GM12892 (cell line): ENCODE results near the gene CHPT1.

Experiments used
- DNase-seq: peaks from one replicate; pipeline ENCODE4 v3.0.0; 2011; ENCODE audit not compliant: insufficient read length
- FAIRE-seq: peaks from 2 replicates; lab custom pipeline; 2011; peaks lifted over from hg19 to GRCh38; lab: Jason Lieb, UNC
- POLR2A ChIP-seq: IDR thresholded peaks from 2 replicates; pipeline ENCODE4 v1.6.1; 2011; ENCODE audit warnings: low read depth, low read length, control low read depth
- POLR2AphosphoS5 ChIP-seq: IDR thresholded peaks from 2 replicates; pipeline ENCODE4 v1.6.1; 2011; ENCODE audit warnings: low read depth, low read length, control low read depth
- TAF1 ChIP-seq: IDR thresholded peaks from 2 replicates; pipeline ENCODE4 v1.6.1; 2011; ENCODE audit warnings: low read depth, mild to moderate bottlenecking, control low read depth, low read length, borderline replicate concordance

The CHPT1 gene

GRCh38 chr12:101691503-101692096 is 5.8 kb upstream of the CHPT1 start:
- DNase-seq: no peak
- FAIRE-seq: no peak
- TF ChIP-seq POLR2AphosphoS5 (no peak), POLR2A (no peak), TAF1 (no peak)

GRCh38 chr12:101694297-101694848 is 3.1 kb upstream of the CHPT1 start:
- no peak for DNase-seq
- no peak for FAIRE-seq
- no peak for TF ChIP-seq POLR2A
- TF ChIP-seq TAF1: no peak
- TF ChIP-seq POLR2AphosphoS5: no peak

- TF ChIP-seq POLR2A (no peak), TAF1 (no peak), POLR2AphosphoS5 (no peak)
- no peak for DNase-seq
- FAIRE-seq: no peak
These were observed 2.5 kb upstream of the CHPT1 start for GRCh38 chr12:101694986-101695385.

GRCh38 chr12:101695706-101696105 is 1.7 kb upstream of the CHPT1 start:
- FAIRE-seq (no peak), DNase-seq (no peak)
- TF ChIP-seq POLR2A (no peak), POLR2AphosphoS5 (no peak), TAF1 (no peak)

GRCh38 chr12:101696251-101697196 is 916 bp upstream of the CHPT1 start:
- TF ChIP-seq POLR2A (no peak), TAF1 (no peak), POLR2AphosphoS5 (no peak)
- DNase-seq (peak; percentile 11), FAIRE-seq (peak; percentile 85)

DNA sequence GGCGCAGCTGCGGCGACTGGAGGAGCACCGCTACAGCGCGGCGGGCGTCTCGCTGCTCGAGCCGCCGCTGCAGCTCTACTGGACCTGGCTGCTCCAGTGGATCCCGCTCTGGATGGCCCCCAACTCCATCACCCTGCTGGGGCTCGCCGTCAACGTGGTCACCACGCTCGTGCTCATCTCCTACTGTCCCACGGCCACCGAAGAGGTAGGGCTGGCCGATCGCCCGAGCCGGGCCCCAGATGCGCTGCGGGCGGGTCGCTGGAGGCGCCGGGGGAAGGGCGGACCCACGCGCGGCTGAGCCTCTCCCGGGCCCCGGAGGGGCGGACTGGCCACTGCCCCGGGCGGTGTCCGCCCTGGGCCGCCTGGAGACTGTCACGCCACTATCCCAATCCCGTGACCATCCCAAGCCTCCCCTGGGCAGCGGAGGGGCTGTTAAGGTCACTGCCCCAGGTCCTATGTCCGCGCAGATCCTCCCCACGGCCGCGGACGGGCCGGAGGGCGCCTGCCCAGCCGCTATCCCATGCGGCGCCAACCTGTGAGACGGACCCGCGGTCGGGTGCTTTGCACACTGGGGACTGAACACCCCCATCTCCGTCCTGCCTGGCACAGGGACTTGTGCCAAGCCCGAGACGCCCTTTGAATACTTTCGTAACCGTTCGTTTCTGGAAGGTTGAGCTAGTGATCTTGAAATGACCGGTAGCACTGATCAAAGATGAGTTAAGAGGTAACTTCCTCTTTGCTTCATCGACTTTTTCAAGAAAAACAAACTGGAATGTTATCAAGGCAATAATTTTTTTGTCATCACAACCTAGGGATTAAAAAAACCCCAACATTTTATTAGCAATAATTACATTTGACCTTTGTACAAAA is 725 bp downstream of the CHPT1 start:
- TF ChIP-seq TAF1 (no peak), POLR2A (no peak), POLR2AphosphoS5 (no peak)
- FAIRE-seq: no peak
- peak; percentile 52 for DNase-seq

DNA sequence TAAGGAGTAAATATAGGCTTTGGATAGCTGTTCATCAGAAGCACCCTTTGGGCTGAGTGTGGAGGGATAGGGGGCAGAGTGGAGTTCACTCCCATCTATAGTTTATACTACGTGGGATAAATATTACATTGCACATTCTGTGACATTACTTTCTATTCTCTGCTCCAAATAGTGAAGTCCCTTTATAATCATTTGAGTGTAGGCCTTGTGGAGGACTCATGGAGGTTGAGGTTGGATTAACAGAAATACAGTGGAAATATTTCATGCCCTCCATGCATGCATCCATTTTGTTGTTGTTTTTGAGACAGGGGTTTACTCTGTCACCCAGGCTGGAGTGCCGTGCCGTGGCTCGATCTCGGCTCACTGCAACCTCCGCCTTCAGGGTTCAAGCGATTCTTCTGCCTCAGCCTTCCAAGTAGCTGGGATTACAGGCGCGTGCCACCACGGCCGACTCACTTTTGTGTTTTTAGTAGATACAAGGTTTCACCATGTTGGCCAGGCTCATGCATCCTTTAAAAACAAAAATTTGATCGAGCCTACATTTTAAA is 1.4 kb downstream of the CHPT1 start:
- no peak for FAIRE-seq
- no peak for DNase-seq

GRCh38 chr12:101700299-101700820 is 2.9 kb downstream of the CHPT1 start:
- DNase-seq: no peak
- TF ChIP-seq POLR2AphosphoS5 (no peak), POLR2A (no peak)
- FAIRE-seq: no peak

More for the DNA sequence above, 1.4 kb downstream of the CHPT1 start:
- TF ChIP-seq TAF1: no peak
- TF ChIP-seq POLR2A: no peak

- FAIRE-seq (no peak), DNase-seq (no peak)
- no peak for TF ChIP-seq POLR2AphosphoS5
- no peak for TF ChIP-seq POLR2A
- TF ChIP-seq TAF1: no peak
These were observed 6.0 kb downstream of the CHPT1 start for GRCh38 chr12:101703487-101703886.

DNA sequence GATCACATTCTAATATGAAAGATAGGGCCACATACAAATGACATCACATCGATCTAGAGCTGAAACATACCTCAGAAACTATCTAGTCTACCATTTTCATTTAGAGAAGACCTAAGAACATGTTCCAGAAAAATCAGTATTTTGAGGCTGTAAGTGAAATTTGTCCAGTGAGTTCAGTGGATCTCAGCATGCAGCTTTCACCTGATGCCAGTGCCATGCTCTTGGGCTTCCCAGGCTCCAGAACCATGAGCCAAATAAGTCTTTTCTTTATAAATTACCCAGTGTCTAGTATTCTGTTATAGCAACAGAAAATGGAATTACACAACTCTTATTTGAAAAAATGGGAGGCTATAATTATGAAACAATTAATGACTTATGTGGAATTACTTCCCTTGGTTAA is 9.0 kb downstream of the CHPT1 start:
- TF ChIP-seq POLR2AphosphoS5 (no peak), TAF1 (no peak), POLR2A (no peak)
- DNase-seq (no peak), FAIRE-seq (no peak)
